ENCODE results near the gene RELL1. TPM values are rescaled to one million over a fixed set of nuclear protein-coding genes. Genes with fewer than 3 reads are reported as not detected.

The RELL1 gene
- total RNA-seq, 1 donor from 2014 or later, result 55.2 TPM

GRCh38 chr4:37653601-37654000 lies 32.6 kb downstream of the RELL1 start:
- TF ChIP-seq CTCF (IDR thresholded peaks at IDR 0.05; ENCODE audit: insufficient read depth, low read length, poor library complexity, severe bottlenecking), result no peak
- no peak overlapping the region for H3K4me3 ChIP-seq (ENCODE audit: low read depth, low read length)
- no peak for DNase-seq (ENCODE audit: low read depth)

GRCh38 chr4:37652747-37653527 lies 33.2 kb downstream of the RELL1 start:
- Histone ChIP-seq H3K27me3 (ENCODE audit: control insufficient read depth, insufficient read depth, low read length) (no peaks in the 10 kb centered on the region), H3K4me3 (ENCODE audit: low read depth, low read length) (no peak overlapping the region), H3K36me3 (ENCODE audit: control insufficient read depth, insufficient read depth, low read length) (no peaks in the 10 kb centered on the region)
- no peak for DNase-seq (ENCODE audit: low read depth)
- TF ChIP-seq CTCF (IDR thresholded peaks at IDR 0.05; ENCODE audit: insufficient read depth, low read length, poor library complexity, severe bottlenecking), result no peak

More at GRCh38 chr4:37653601-37654000, 32.6 kb downstream of the RELL1 start:
- H3K27me3 ChIP-seq (ENCODE audit: control insufficient read depth, insufficient read depth, low read length), result no peaks in the 10 kb centered on the region
- H3K36me3 ChIP-seq (ENCODE audit: control insufficient read depth, insufficient read depth, low read length), result no peaks in the 10 kb centered on the region

- H3K4me3 ChIP-seq (ENCODE audit: low read depth, low read length), result no peak overlapping the region
Observed at GRCh38 chr4:37651781-37652377, 34.3 kb downstream of the RELL1 start.

GRCh38 chr4:37650481-37650880 lies 35.7 kb downstream of the RELL1 start:
- DNase-seq (ENCODE audit: low read depth), result no peak
- H3K4me3 ChIP-seq (ENCODE audit: low read depth, low read length), result no peak overlapping the region
- H3K36me3 ChIP-seq (ENCODE audit: control insufficient read depth, insufficient read depth, low read length), result no peaks in the 10 kb centered on the region
- H3K27me3 ChIP-seq (ENCODE audit: control insufficient read depth, insufficient read depth, low read length), result no peaks in the 10 kb centered on the region
- TF ChIP-seq CTCF (IDR thresholded peaks at IDR 0.05; ENCODE audit: insufficient read depth, low read length, poor library complexity, severe bottlenecking), result no peak

More at GRCh38 chr4:37651781-37652377, 34.3 kb downstream of the RELL1 start:
- Histone ChIP-seq H3K27me3 (ENCODE audit: control insufficient read depth, insufficient read depth, low read length) (no peaks in the 10 kb centered on the region), H3K36me3 (ENCODE audit: control insufficient read depth, insufficient read depth, low read length) (no peaks in the 10 kb centered on the region)
- TF ChIP-seq CTCF (IDR thresholded peaks at IDR 0.05; ENCODE audit: insufficient read depth, low read length, poor library complexity, severe bottlenecking), result no peak
- no peak for DNase-seq (ENCODE audit: low read depth)

GRCh38 chr4:37649268-37649667 lies 36.9 kb downstream of the RELL1 start:
- no peak overlapping the region for H3K4me3 ChIP-seq (ENCODE audit: low read depth, low read length)
- H3K27me3 ChIP-seq (ENCODE audit: control insufficient read depth, insufficient read depth, low read length), result no peaks in the 10 kb centered on the region
- H3K36me3 ChIP-seq (ENCODE audit: control insufficient read depth, insufficient read depth, low read length), result no peaks in the 10 kb centered on the region
- TF ChIP-seq CTCF (IDR thresholded peaks at IDR 0.05; ENCODE audit: insufficient read depth, low read length, poor library complexity, severe bottlenecking), result no peak
- no peak for DNase-seq (ENCODE audit: low read depth)
